ENCODE data around the gene SEC22C. TPM values are rescaled to one million over a fixed set of nuclear protein-coding genes. Genes with fewer than 3 reads are reported as not detected.

SEC22C gene
- total RNA-seq, 1 donor from 2014 or later, result 48.6 TPM

GRCh38 chr3:42505128-42505848 lies 76.5 kb downstream of the SEC22C start:
- H3K27me3 Mint-ChIP-seq (ENCODE audit: insufficient read depth, low read depth), result peaks cover 41% of the 10 kb centered on the region
- DNase-seq (ENCODE audit: low spot score), result no peak
- no peak overlapping the region for H2AFZ ChIP-seq (replicated peaks)

DNA sequence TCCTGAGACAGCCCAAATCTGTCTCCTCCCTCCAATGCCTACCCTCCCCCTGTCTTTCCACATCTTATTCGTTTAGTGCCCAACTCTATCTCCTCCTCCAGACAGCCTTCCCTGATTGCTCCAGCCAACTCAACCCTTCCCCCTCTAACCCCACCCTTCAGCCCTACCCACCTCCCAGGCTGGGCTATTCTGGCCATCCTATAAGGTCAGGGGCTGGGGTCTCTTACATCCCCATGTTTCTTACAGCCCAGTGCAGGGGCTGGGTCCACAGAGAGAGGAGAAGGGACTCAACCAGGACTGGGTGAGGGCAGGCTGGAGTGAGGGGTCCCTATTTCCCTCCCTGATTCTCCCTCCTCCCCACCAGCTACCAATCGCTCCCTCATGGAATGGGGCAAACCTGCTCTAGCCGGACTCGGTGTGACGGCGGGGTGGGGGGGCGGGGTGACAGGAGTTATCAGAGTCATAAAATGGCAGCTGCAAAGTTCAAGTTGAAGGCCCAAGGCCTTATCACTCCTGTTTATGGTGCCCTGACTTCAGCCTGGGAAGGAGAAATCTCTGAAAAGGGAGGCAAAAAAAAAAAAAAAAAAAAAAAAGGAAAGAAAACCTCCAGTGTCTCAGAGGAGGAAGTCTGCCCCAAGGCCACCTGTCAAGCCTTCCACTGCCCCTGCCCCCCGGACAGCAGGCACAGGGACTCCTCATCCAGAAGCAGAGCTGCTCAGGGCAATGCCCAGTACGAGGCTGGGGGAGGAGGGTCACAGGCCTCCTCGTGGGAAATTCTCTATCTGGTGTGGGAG lies 77.2 kb downstream of the SEC22C start:
- no peaks in the 10 kb centered on the region for H3K36me3 ChIP-seq
- no peak overlapping the region for H2AFZ ChIP-seq (replicated peaks)
- TF ChIP-seq, protein P1, sequence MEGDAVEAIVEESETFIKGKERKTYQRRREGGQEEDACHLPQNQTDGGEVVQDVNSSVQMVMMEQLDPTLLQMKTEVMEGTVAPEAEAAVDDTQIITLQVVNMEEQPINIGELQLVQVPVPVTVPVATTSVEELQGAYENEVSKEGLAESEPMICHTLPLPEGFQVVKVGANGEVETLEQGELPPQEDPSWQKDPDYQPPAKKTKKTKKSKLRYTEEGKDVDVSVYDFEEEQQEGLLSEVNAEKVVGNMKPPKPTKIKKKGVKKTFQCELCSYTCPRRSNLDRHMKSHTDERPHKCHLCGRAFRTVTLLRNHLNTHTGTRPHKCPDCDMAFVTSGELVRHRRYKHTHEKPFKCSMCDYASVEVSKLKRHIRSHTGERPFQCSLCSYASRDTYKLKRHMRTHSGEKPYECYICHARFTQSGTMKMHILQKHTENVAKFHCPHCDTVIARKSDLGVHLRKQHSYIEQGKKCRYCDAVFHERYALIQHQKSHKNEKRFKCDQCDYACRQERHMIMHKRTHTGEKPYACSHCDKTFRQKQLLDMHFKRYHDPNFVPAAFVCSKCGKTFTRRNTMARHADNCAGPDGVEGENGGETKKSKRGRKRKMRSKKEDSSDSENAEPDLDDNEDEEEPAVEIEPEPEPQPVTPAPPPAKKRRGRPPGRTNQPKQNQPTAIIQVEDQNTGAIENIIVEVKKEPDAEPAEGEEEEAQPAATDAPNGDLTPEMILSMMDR (IDR thresholded peaks at IDR 0.05), result no peak
- TF ChIP-seq EZH2phosphoT487 (IDR thresholded peaks at IDR 0.05), result no peak
- TF ChIP-seq EZH2 (IDR thresholded peaks at IDR 0.05), result no peak
- Mint-ChIP-seq H3K4me1 (peaks cover 17% of the 10 kb centered on the region), H3K27me3 (ENCODE audit: insufficient read depth, low read depth) (peaks cover 47% of the 10 kb centered on the region), H3K27ac (no peak overlapping the region), H3K9me3 (peaks cover 2% of the 10 kb centered on the region), H3K36me3 (no peaks in the 10 kb centered on the region), H3K4me3 (peak overlapping the region; percentile 77)
- no peak for DNase-seq (ENCODE audit: low spot score)
- H3K9me3 ChIP-seq (ENCODE audit: low read depth), result no peaks in the 10 kb centered on the region
- H3K27me3 ChIP-seq, result peaks cover 45% of the 10 kb centered on the region
- no peak overlapping the region for H3K4me3 ChIP-seq
- H4K20me1 ChIP-seq (ENCODE audit: low read depth), result peaks cover 4% of the 10 kb centered on the region
- H3K4me2 ChIP-seq, result no peak overlapping the region
- H3K9ac ChIP-seq, result no peak overlapping the region
- no peaks in the 10 kb centered on the region for H3K79me2 ChIP-seq (ENCODE audit: low read depth)
- no peaks in the 10 kb centered on the region for H3K4me1 ChIP-seq
- no peak overlapping the region for H3K27ac ChIP-seq
- peaks cover 6% of the 10 kb centered on the region for H3F3A ChIP-seq (ENCODE audit: low read depth)

More at GRCh38 chr3:42505128-42505848, 76.5 kb downstream of the SEC22C start:
- H3K36me3 ChIP-seq, result no peaks in the 10 kb centered on the region
- no peak overlapping the region for H3K4me3 Mint-ChIP-seq
- no peak overlapping the region for H3K27ac Mint-ChIP-seq
- H3K9me3 ChIP-seq (ENCODE audit: low read depth), result no peaks in the 10 kb centered on the region
- H3K9me3 Mint-ChIP-seq, result peaks cover 2% of the 10 kb centered on the region
- no peak overlapping the region for H3K9ac ChIP-seq
- no peak overlapping the region for H3K27ac ChIP-seq
- TF ChIP-seq EZH2 (IDR thresholded peaks at IDR 0.05), result no peak
- TF ChIP-seq EZH2phosphoT487 (IDR thresholded peaks at IDR 0.05), result no peak
- TF ChIP-seq, protein P1 (IDR thresholded peaks at IDR 0.05), result no peak
- H3F3A ChIP-seq (ENCODE audit: low read depth), result peaks cover 6% of the 10 kb centered on the region
- H3K36me3 Mint-ChIP-seq, result no peaks in the 10 kb centered on the region
- H4K20me1 ChIP-seq (ENCODE audit: low read depth), result peaks cover 4% of the 10 kb centered on the region
- peaks cover 38% of the 10 kb centered on the region for H3K27me3 ChIP-seq
- H3K4me2 ChIP-seq, result no peak overlapping the region
- H3K4me3 ChIP-seq, result no peak overlapping the region
- H3K4me1 Mint-ChIP-seq, result peaks cover 17% of the 10 kb centered on the region
- H3K79me2 ChIP-seq (ENCODE audit: low read depth), result no peaks in the 10 kb centered on the region
- no peaks in the 10 kb centered on the region for H3K4me1 ChIP-seq

- Mint-ChIP-seq H3K27me3 (ENCODE audit: insufficient read depth, low read depth) (peaks cover 52% of the 10 kb centered on the region), H3K36me3 (no peaks in the 10 kb centered on the region), H3K4me1 (peaks cover 17% of the 10 kb centered on the region), H3K4me3 (peak overlapping the region; percentile 77), H3K9me3 (peaks cover 2% of the 10 kb centered on the region), H3K27ac (no peak overlapping the region)
- no peaks in the 10 kb centered on the region for H3K79me2 ChIP-seq (ENCODE audit: low read depth)
- H3K4me2 ChIP-seq, result no peak overlapping the region
- H2AFZ ChIP-seq (replicated peaks), result no peak overlapping the region
- H3K36me3 ChIP-seq, result no peaks in the 10 kb centered on the region
- DNase-seq (ENCODE audit: low spot score), result no peak
- H3K4me1 ChIP-seq, result no peaks in the 10 kb centered on the region
- H3K27ac ChIP-seq, result no peak overlapping the region
- H3K4me3 ChIP-seq, result no peak overlapping the region
- H3K9me3 ChIP-seq (ENCODE audit: low read depth), result no peaks in the 10 kb centered on the region
- H3F3A ChIP-seq (ENCODE audit: low read depth), result peaks cover 6% of the 10 kb centered on the region
- no peak overlapping the region for H3K9ac ChIP-seq
- TF ChIP-seq EZH2 (IDR thresholded peaks at IDR 0.05) (no peak), EZH2phosphoT487 (IDR thresholded peaks at IDR 0.05) (no peak)
- TF ChIP-seq, protein P1 (IDR thresholded peaks at IDR 0.05), result no peak
- peaks cover 4% of the 10 kb centered on the region for H4K20me1 ChIP-seq (ENCODE audit: low read depth)
- peaks cover 51% of the 10 kb centered on the region for H3K27me3 ChIP-seq
Measured at GRCh38 chr3:42503957-42504333, 77.8 kb downstream of the SEC22C start.

Data from neural progenitor cell (in vitro differentiated cells).